GM21737 (cell line): ENCODE measurements around the gene BYSL.

ENCODE experiments used
- ATAC-seq: cut with Tn5 transposase; IDR thresholded peaks from one replicate; pipeline ENCODE4 v1.9.1; 2021; ENCODE audit warnings: mild to moderate bottlenecking, moderate library complexity; ENCODE audit not compliant: unreplicated experiment

The BYSL gene

GRCh38 chr6:41974281-41974825 is 53.1 kb downstream of the BYSL start:
- no peak for ATAC-seq

- no peak for ATAC-seq
These were observed 54.0 kb downstream of the BYSL start for GRCh38 chr6:41975276-41975675.

GRCh38 chr6:41976794-41977484 is 55.6 kb downstream of the BYSL start:
- ATAC-seq, result no peak
